Right ventricle myocardium superior (tissue), 1 donor: ENCODE results near the gene ARL16. TPM values are rescaled to one million over a fixed set of nuclear protein-coding genes. Genes with fewer than 3 reads are reported as not detected.
A peak's percentile ranks its signal among the peaks of the same experiment; 100 is the strongest.

Experiments
- ATAC-seq: fragments of 200-7000 bp; cut with Tn5 transposase; one replicate; pipeline ENCODE4 v1.9.1; 2020; ENCODE audit warnings: mild to moderate bottlenecking; ENCODE audit not compliant: poor library complexity
- DNase-seq: peaks from one replicate; pipeline ENCODE4 v3.0.0-alpha.2; 2020
- intact Hi-C: fragments of 100-400 bp; cut with DNase I; formaldehyde crosslinking; loops from one replicate; pipeline ENCODE4 v1.11.2; 2022
- long read RNA-seq: library from polyadenylated mRNA; unstranded; transcript quantifications from one replicate; pipeline ENCODE4 v2.0.0, GENCODE V29; 2021
- total RNA-seq: library from RNA; stranded (reverse); fragmentation: NEBNext Ultra II Directional; extraction: Animal tissue kit (Norgen Biotek cat#: 25700); gene quantifications from one replicate; pipeline ENCODE4 v1.2.1, GENCODE V29; 2021
- donor health status: DM: no; HTN: yes; CAD: no; lungs with severe emphysema.

ARL16 gene, protein sequence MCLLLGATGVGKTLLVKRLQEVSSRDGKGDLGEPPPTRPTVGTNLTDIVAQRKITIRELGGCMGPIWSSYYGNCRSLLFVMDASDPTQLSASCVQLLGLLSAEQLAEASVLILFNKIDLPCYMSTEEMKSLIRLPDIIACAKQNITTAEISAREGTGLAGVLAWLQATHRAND
- total RNA-seq, result 11.9 TPM
- long read RNA-seq, transcript ARL16-201 (5 exons, 1,227 nt), result major isoform, 11 of 19 reads
- long read RNA-seq, partial matches to known transcripts, result 0 of 19 reads
- long read RNA-seq, other reads (novel, unspliced or antisense), result 8 of 19 reads

DNA sequence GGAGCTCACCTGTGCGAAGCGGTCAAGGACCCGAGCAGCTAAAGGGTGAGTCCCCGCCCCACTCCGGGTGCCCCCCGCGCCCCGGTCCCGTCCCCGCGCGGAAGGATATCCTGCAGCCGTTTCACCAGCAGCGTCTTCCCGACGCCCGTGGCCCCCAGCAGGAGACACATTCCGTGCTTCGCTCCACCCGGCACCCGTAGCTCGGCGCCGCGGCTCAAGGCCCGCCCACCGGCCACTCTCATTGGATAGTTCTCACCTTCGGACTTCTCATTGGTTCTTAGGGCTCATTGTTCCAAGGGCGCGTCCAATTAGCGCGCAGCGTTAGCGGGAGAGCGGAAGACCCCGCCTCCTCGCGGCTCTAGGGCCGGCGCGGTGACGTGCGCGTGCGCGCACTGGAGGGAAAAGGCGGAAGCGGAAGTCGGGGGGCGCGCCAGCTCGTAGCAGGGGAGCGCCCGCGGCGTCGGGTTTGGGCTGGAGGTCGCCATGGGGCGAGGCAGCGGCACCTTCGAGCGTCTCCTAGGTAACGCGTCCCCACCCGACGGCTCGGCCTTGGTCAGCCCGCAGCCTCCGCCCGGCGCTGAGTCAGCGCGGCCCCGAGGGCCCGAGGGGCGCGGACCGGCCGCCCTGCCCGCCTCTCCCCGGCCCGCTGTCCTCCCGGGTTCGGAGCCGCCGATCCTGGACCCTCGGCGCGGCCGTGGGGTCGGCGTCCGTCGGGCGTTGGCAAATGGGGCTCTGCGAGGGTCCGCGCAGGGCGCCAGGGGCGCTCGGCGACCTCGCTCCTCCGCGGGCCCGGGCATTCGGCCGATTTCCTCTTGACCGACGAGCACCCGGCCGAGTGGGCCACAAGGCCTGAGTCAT, at the start of gene ARL16, which contains the start of gene HGS:
TSS of gene ARL16 (minus strand) at position 214 of the 858 bp plus-strand sequence. CDS start at position 170, 44 bp downstream.
TSS of gene HGS (plus strand) at position 428 of the 858 bp plus-strand sequence. CDS start at position 484, 56 bp downstream.
- intact Hi-C loops, result no loop called here
- ATAC-seq (peak; percentile 99), DNase-seq (peak; percentile 99)

DNA sequence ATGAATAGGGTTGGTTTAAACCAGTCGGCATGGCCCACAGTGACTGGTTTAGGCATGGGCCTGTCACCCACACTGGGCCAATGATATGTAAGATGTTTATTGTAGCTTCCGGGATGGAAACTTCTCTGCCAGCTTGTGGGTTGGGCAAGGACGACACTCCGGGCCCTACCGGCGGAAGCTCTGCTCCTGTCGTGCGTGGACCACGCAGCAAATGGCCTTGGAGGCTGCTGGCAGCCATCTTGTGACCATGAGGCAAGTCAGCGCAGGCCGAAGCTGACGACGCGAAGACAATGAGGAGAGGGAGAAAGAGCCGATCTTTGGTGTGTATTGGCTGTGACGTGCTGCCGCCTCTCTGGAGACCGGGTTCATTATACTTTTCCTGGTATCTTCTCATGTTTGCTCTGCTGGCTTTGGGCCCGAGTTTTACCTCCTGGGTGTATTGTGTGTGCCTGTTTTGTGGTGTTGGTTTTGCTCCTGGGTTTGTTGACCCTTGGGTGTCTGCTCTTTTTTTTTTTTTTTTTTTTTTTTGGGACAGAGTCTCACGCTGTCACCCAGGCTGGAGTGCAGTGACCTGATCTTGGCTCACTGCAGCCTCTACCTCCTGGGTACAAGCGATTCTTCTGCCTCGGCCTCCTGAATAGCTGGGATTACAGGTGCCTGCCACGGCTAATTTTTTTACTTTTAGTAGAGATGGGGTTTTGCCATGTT, 43.9 kb upstream of the ARL16 start:
- intact Hi-C loops, result no loop called here
- no peak for DNase-seq
- no peak for ATAC-seq

DNA sequence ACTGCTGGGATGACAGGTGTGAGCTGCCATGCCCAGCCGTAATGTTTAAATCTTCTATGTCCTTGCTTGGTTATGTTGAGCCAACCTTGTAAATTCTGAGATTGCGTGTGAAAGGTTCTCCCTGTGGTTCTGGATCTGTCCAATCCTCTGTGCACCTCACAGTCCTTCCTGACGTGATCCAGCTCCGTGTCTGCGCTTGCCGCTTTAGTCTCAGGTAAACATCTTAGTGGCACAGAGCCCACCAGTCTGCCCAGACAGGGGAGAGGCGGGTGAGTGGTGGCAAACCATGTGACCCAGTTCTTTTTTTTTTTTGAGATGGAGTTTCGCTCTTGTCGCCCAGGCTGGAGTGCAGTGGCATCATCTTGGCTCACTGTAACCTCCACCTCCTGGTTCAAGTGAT, 42.4 kb upstream of the ARL16 start:
- DNase-seq (no peak), ATAC-seq (no peak)
- intact Hi-C loops, result no loop called here

DNA sequence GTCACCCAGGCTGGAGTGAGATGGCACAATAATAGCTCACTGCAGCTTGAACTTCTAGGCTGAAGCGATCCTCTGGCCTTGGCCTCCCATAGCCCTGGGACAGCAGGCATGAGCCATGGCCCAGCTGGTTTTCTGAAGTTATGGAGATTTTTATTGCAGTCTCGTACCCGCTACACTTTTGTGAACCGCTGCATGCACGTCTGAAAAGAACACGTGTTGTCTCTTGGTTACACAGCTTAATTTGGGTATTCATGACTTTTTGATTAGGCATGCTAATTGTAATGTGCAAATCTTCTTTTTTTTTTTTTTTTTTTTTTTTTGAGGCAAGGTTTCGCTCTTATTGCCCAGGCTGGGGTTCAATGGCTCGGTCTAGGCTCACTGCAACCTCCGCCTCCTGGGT, 41.8 kb upstream of the ARL16 start:
- ATAC-seq (no peak), DNase-seq (no peak)
- intact Hi-C loops, result no loop called here

DNA sequence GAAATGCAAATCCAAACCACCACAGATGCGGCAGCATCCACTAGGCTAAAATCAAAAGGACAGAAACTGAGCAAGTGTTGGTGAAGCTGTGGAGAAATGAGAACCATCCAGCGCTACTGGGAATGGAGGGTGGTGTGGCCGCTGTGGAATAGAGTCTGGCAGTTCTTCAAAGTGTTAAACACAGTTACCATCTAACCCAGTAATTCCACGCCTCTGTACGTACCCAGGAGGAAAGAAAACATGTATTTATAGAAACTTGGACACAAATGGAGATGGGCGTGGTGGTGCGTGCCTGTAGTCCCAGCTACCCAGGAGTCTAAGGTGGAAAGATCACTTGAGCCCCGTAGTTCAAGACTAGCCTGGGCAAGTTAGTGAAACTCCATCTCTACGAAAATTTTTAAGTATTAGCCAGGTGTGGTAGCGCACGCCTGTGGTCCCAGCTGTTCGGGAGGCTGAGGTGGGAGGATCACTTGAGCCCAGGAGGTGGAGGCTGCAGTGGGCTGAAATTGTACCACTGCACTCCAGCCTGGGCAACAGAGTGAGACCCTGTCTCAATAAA, 40.1 kb upstream of the ARL16 start:
- no peak for ATAC-seq
- intact Hi-C loops, result no loop called here

DNA sequence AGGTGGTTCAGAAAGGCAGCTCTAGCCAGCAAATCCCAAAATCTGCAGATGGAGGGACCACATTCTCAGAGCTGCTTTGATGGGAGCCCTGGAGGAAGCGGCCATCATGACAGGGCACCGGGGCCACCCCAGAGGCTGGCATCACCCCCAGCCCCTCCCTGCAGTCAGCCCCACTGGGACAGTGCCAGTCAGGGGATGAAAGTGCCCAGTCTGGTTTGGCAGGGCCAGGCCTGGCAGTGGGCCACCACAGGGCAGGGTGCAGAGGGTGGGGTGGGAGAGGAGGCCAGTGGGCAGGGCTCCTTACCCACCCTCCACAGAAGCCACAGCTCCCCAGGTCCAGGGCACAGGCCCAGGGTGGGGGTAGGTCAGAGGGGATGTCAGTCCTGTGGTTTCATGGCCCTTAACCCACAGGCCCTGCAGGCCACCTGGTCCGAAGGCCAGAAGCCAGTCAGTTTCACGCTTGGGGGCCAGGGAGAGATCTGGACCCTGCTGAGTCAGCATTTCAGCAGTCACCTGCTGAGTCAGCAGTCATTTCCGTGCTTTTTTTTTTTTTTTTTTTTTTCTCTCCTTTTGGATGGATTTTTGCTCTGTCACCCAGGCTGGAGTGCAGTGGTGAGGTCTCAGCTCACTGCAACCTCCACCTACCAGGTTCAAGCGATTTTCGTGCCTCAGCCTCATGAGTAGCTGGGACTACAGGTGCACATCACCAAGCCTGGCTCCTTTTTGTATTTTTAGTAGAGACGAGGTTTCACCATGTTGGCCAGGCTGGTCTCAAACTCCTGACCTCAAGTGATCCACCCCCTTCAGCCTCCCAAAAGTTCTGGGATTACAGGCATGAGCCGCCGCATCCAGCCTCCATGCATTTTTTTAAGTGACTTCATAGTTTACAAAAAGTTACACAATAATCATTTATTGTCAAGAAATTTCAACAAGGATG, 38.9 kb upstream of the ARL16 start:
- intact Hi-C loops, result no loop called here
- DNase-seq (no peak), ATAC-seq (peak; percentile 84)

More for the DNA sequence above, 40.1 kb upstream of the ARL16 start:
- DNase-seq, result no peak

DNA sequence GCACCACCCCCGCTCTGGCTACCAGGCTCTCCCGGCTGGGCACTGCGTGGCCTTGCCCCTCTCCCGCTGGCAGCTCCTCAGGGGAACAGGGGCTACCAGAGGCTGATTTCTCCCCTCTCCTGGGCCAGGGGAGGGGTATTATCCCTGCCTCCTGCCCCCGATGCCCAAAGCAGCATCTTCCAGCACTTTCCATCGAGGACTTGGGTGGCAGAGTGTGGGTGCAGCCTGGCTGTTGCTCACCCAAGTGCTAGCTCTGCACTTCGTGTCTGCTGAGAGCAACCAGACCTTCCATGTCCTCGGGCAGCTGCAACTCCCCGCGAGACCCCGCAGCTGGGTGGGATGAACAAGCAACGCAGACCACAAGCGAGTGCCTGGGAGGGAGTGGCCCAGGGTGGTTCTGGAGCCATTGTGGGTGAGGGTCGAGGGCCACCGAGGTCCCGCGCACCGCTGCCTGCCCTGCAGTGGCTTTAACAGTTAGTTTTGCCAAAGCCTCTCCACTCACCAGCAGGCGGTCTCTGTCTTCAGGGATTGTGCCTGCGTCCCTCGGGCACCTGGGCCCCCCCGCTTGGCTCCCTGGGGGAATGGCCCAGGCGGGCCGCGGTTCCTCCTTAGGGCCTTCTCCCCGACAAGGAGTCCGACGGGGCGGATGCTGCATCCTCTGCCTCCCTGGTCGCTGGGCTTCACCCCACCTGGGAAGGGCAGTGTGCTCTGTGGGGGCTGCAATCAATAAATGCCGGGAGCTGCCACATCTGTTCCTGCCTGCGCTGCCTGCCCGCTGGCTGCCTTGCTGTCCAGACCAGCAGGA, 36.9 kb upstream of the ARL16 start:
- DNase-seq (no peak), ATAC-seq (no peak)
- intact Hi-C loops, result no loop called here

DNA sequence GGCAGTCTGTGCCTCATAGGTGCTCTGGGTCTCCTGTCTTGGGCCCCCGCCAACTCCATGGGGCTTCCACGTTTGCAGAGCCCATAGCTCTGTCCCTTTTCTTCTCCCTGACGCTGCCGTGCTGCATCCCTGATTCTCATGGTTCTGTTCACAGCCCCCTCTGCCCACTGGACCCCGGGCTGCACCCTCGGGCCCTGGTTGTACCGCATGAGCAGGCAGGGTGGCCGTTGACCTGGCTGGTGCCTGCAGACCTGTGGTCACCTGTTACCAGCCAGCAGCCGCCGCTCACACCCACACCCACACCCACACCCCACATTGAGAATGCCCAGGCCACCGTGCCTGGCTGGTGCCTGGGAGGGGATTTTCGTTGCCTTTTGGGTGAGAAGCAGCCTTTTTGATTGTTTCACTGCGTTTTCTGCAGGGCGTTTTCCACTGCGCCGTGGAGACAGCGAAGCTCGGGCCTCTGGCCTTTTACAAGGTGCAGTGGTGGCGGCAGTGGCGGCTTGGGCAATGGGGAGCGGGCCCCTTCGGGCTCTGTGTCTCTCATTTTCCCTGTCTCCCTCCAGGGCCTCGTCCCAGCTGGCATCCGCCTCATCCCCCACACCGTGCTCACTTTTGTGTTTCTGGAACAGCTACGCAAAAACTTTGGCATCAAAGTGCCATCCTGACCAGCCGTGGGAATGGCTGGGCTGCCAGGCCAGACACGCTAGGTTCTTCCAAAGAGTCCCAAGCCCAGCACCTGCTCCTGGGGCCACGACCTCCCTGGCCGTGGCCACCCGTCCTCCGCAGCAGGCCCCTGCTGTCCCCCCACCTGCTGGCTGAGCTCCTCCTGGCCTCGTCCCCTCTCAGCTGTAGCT, 36.0 kb upstream of the ARL16 start:
- ATAC-seq (no peak), DNase-seq (no peak)
- intact Hi-C loops, result no loop called here

DNA sequence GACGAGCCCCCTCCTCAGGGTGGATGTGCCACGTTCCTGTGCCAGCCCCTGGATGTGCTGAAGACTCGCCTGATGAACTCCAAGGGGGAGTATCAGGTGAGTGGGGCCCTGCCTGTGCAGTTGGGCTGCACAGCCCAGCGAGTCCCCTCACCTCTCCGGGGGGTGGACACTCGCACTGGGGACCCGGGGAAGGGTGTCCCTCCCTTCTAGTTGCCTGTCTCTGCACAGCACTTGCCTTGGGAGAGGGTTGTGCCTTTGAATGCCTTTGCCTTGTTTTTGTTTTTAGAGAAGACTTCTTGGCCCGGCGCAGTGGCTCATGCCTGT, 34.1 kb upstream of the ARL16 start:
- DNase-seq, result no peak
- ATAC-seq, result no peak
- intact Hi-C loops, result no loop called here

DNA sequence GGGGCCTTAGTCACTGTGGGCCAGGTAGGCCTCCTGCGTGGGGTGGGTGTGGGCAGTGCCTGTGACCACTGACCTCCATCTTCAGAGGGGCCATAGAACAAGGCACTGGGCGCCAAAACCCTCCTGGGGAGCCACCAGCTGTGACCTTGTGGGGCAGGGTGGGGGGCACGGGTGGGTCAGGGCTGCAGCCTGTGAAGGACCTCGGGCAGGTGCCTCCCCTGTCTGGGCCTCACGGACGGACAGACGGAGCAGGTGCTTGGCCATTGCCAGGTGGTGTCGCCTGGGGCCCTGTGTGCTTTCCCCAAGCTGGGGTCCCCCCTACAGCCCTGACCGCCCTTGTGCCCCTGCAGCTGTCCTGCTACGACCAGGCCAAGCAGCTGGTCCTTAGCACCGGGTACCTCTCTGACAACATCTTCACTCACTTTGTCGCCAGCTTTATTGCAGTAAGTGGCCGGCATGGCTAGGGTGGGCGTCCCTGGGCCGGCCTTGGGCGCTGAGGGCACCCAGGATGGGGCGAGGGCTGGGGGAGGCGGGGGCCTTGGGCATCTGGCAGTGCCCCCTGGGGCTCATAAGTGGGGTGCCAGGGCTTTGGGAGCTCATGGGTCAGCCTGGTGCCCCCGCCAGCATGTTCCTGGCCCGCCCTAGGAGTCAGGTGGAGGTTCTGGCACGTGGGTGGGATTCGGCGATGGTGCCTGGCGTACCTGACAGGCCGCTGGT, 33.6 kb upstream of the ARL16 start:
- ATAC-seq (no peak), DNase-seq (no peak)
- intact Hi-C loops, result no loop called here

DNA sequence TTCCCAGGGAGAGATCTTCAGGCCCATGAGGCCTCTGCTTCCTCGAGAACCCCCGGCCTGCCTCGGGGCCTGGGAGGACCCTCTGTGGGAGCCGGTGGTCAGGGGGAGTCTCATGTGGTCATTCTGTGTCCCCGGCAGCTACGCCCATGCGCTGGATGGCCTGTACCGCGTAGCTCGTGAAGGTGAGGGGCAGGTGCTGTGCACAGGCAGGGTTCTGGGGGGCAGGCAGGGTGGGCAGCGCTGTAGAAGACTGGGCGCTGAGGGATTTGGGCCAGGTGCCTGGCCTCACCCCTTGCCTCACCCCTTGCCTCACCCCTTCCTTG, 33.0 kb upstream of the ARL16 start:
- ATAC-seq, result no peak
- no peak for DNase-seq
- intact Hi-C loops, result no loop called here

DNA sequence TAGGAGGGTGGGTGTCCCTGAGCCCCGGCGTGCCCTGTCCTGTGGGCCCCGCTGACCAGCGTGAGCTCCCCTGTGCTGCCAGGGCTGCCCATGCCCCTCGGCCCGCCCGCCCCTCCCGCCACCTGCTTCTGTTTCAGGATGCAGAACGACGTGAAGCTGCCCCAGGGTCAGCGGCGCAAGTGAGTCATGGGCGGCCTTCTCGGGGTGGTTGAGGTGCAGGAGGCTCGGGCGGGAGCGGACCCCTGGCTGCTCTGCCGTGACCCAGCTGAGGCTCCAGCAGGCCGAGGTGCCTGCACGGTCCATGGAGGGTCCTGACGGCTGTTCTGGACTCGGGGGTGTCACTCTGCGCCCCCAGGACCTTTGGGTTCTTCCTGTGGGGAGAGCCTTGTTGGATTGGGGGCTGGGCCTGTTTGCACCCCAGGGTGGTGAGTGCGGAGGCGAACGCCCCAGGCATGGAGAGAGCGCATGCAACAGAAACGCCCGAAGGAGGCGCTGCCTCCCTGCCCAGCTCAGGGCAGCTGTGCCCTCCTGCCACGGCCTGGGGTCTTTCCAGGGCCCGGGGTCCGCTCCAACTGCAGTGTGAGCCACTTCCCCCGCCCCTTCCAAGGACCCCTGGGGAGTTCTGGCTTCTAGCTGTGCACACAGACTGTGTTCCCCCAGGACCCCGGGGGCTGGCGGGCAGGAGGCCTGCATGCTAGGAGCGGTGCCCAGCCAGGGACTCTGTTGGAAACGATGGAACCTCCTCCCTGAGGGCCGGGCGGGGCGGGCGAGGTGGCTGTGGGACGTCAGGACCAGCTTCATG, 32.5 kb upstream of the ARL16 start:
- ATAC-seq (no peak), DNase-seq (no peak)
- intact Hi-C loops, result no loop called here

DNA sequence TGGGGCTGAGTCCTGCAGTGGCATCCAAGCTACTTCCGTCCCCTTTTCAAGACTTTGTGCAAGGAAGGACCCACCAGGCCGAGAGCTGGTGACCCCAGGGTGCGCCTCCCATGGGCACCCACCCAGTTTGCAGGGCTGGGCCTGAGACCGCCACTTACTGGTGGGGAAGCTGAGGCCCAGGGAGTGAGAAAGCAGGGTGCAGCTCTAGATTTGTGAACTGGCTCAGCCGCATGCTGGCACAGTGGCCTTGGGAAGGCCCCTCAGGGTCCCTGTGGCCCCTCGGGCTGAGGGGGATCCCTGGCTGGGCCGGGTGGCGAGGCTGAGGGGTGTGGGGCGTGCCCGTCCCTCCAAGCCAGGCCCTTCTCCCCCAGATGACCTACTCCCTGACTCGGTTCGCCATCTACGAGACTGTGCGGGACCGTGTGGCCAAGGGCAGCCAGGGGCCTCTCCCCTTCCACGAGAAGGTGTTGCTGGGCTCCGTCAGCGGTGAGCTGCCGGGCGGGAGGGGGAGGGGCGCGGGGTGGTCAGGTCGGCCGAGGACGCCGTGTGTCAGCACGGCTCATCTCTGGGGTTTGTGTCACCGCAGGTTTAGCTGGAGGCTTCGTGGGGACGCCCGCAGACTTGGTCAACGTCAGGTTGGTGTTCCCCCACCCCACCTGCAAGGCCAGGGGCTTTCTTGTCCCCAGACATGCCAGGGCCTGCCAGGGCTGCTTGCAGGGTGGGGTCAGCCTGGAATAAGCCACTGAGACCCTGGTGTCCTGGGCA, 31.7 kb upstream of the ARL16 start:
- intact Hi-C loops, result no loop called here
- DNase-seq, result no peak
- ATAC-seq, result no peak

DNA sequence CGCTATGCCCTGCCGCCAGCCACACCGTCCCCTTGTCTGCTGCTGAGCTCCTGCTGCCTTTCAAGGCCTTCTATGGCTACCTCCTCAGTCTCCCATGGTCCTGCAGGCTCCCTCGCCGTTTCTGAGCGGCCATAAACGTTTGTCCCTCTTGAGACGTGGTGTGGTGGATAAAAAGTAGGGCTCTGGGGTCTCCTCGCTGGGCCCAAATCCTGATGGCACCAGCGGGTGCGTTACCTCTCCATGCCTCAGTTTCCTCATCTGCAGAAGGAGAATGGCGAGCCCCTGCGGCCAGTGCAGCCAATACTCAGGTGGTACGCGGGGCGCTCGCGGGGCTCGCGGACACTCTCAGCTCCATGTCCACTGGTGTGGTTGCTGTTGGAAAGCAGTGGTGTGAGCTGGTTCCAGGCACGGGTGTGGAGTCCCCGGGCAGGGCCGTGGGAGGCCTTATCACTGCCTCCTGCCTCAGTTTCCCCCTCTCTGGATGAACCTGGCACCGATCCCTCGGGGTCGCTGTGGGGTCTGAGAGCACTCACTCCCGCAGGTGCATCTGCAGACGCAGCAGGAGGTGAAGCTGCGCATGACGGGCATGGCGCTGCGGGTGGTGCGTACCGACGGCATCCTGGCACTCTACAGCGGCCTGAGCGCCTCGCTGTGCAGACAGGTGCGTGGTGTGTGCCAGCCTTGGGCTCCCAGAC, 31.0 kb upstream of the ARL16 start:
- DNase-seq, result no peak
- intact Hi-C loops, result no loop called here
- ATAC-seq, result no peak
